OCI-LY1 (cell line): ENCODE data around the gene BPIFB6.

Experiments used
- H2AFZ ChIP-seq: fragments of 200-600 bp; sonication (generic), shearing (Covaris generic); 2 replicates; pipeline ENCODE4 v1.6.0; 2014; ENCODE audit warnings: antibody characterized with exemption, mild to moderate bottlenecking, low read length
- H3F3A ChIP-seq: fragments of 200-600 bp; sonication (generic), shearing (Covaris generic); 2 replicates; pipeline ENCODE4 v1.6.0; 2014; ENCODE audit warnings: mild to moderate bottlenecking, antibody characterized with exemption, low read length, moderate library complexity; ENCODE audit not compliant: insufficient read depth
- H3K27ac ChIP-seq: fragments of 200-600 bp; sonication (generic); 2 replicates; pipeline ENCODE4 v1.5.1; 2014; ENCODE audit warnings: low read length, mixed run types, mild to moderate bottlenecking, low read depth; ENCODE audit not compliant: poor library complexity, severe bottlenecking
- H3K27me3 ChIP-seq: fragments of 200-600 bp; sonication (generic); 2 replicates; pipeline ENCODE4 v1.6.0; 2014; ENCODE audit warnings: antibody characterized with exemption, mild to moderate bottlenecking, low read length, moderate library complexity; ENCODE audit not compliant: insufficient read depth
- H3K36me3 ChIP-seq: fragments of 200-600 bp; sonication (generic); 2 replicates; pipeline ENCODE4 v1.6.1; 2014; ENCODE audit warnings: mild to moderate bottlenecking, antibody characterized with exemption, low read length, moderate library complexity, mixed read lengths; ENCODE audit not compliant: insufficient read depth
- H3K4me1 ChIP-seq: fragments of 200-600 bp; sonication (generic); 2 replicates; pipeline ENCODE4 v1.5.1; 2014; ENCODE audit warnings: mild to moderate bottlenecking, low read length, moderate library complexity; ENCODE audit not compliant: insufficient read depth, severe bottlenecking
- H3K4me2 ChIP-seq: fragments of 200-600 bp; sonication (generic), shearing (Covaris generic); 2 replicates; pipeline ENCODE4 v1.6.1; 2014; ENCODE audit warnings: low read length
- H3K4me3 ChIP-seq: fragments of 200-600 bp; sonication (generic); 2 replicates; pipeline ENCODE4 v1.5.1; 2014; ENCODE audit warnings: low read length, low read depth, mild to moderate bottlenecking, mixed read lengths; ENCODE audit not compliant: poor library complexity, severe bottlenecking
- H3K79me2 ChIP-seq: fragments of 200-600 bp; shearing (Covaris generic); 2 replicates; pipeline ENCODE4 v1.6.1; 2016; ENCODE audit warnings: mixed run types, low read length, mixed read lengths; ENCODE audit not compliant: insufficient read depth
- H3K9ac ChIP-seq: fragments of 200-600 bp; sonication (generic), shearing (Covaris generic); 2 replicates; pipeline ENCODE4 v1.6.1; 2014; ENCODE audit warnings: mild to moderate bottlenecking, low read length, mixed read lengths
- H3K9me2 ChIP-seq: fragments of 200-600 bp; sonication (generic), shearing (Covaris generic); 2 replicates; pipeline ENCODE4 v1.6.1; 2014; ENCODE audit warnings: low read depth, mild to moderate bottlenecking, low read length, mixed read lengths
- H3K9me3 ChIP-seq: fragments of 200-600 bp; shearing (Covaris generic); 2 replicates; pipeline ENCODE4 v1.6.1; 2014; ENCODE audit warnings: low read length, mixed read lengths
- H4K20me1 ChIP-seq: fragments of 200-600 bp; sonication (generic), shearing (Covaris generic); 2 replicates; pipeline ENCODE4 v1.6.0; 2016; ENCODE audit warnings: mild to moderate bottlenecking, low read length; ENCODE audit not compliant: insufficient read depth
- EZH2 ChIP-seq: fragments of 200-600 bp; sonication (generic), shearing (Covaris generic); IDR thresholded peaks from 2 replicates; pipeline ENCODE4 v1.8.0; 2017; ENCODE audit warnings: borderline replicate concordance, mixed run types, mild to moderate bottlenecking, antibody characterized with exemption, low read length, moderate library complexity, mixed read lengths
- TF ChIP-seq, protein P1 (sequence below): fragments of 200-600 bp; sonication (generic), shearing (Covaris generic); IDR thresholded peaks from 2 replicates; pipeline ENCODE4 v1.5.1; 2017; ENCODE audit warnings: mild to moderate bottlenecking, antibody characterized with exemption, low read length, moderate library complexity, mixed read lengths

BPIFB6 gene

DNA sequence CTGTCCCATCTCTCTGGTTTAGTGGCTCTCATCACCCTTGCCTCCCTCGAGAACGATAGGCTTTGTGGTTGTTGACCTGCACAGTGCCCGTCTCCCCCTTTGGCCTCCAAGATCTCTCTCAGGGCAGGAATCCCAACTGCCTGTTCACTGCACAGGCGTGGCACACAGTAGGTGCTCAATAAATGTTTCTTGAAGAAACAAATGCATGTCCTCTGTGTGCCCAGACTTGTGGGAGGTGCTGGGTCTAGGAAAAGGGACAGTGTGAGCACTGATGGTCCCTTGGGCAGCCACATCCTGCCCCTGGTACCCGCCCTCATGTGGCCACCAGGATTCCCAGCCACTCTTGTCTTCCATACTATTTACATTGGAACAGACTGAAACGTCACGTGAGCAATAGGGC lies 2.6 kb upstream of the BPIFB6 start:
- H3K4me1 ChIP-seq: no peaks in the 10 kb centered on the region
- no peaks in the 10 kb centered on the region for H4K20me1 ChIP-seq
- no peak overlapping the region for H3K4me3 ChIP-seq
- no peak overlapping the region for H3K4me2 ChIP-seq
- H3K9me3 ChIP-seq: no peaks in the 10 kb centered on the region
- no peaks in the 10 kb centered on the region for H3K9me2 ChIP-seq
- H3F3A ChIP-seq: no peaks in the 10 kb centered on the region
- H3K79me2 ChIP-seq: no peaks in the 10 kb centered on the region
- TF ChIP-seq EZH2: no peak
- TF ChIP-seq, protein P1, sequence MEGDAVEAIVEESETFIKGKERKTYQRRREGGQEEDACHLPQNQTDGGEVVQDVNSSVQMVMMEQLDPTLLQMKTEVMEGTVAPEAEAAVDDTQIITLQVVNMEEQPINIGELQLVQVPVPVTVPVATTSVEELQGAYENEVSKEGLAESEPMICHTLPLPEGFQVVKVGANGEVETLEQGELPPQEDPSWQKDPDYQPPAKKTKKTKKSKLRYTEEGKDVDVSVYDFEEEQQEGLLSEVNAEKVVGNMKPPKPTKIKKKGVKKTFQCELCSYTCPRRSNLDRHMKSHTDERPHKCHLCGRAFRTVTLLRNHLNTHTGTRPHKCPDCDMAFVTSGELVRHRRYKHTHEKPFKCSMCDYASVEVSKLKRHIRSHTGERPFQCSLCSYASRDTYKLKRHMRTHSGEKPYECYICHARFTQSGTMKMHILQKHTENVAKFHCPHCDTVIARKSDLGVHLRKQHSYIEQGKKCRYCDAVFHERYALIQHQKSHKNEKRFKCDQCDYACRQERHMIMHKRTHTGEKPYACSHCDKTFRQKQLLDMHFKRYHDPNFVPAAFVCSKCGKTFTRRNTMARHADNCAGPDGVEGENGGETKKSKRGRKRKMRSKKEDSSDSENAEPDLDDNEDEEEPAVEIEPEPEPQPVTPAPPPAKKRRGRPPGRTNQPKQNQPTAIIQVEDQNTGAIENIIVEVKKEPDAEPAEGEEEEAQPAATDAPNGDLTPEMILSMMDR: no peak
- no peak overlapping the region for H3K27ac ChIP-seq
- H3K27me3 ChIP-seq: no peaks in the 10 kb centered on the region; the same call in 1 of the 2 replicates
- H3K9ac ChIP-seq: no peak overlapping the region
- H2AFZ ChIP-seq: no peak overlapping the region
- no peaks in the 10 kb centered on the region for H3K36me3 ChIP-seq

DNA sequence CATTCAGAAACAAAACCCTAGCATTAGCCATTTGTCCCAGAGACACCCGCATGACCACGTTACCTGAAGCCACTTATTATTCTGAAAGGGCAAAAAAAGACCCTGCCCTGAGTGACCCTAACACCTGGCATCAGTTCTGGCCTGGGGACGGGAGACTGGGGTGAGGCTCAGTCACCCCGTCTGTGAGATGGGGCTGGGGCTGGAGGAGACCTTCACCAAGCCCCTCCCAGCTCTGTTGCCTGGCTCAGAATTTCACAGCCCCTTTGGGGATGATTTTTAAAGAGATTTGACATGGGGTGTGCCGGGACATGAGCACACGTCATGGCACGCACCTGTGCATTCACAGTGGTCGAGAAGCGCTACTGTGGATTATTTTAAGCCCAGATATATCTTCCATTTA lies 1.4 kb upstream of the BPIFB6 start:
- TF ChIP-seq, protein P1: no peak
- no peak for TF ChIP-seq EZH2
- H3K9me3 ChIP-seq: no peaks in the 10 kb centered on the region
- no peaks in the 10 kb centered on the region; the same call in 1 of the 2 replicates for H3K27me3 ChIP-seq
- no peaks in the 10 kb centered on the region for H3K79me2 ChIP-seq
- H2AFZ ChIP-seq: no peak overlapping the region
- H4K20me1 ChIP-seq: no peaks in the 10 kb centered on the region
- H3K27ac ChIP-seq: no peak overlapping the region
- no peaks in the 10 kb centered on the region for H3F3A ChIP-seq
- H3K4me1 ChIP-seq: no peaks in the 10 kb centered on the region
- H3K9ac ChIP-seq: no peak overlapping the region
- H3K4me2 ChIP-seq: no peak overlapping the region
- no peak overlapping the region for H3K4me3 ChIP-seq
- no peaks in the 10 kb centered on the region for H3K36me3 ChIP-seq
- no peaks in the 10 kb centered on the region for H3K9me2 ChIP-seq

DNA sequence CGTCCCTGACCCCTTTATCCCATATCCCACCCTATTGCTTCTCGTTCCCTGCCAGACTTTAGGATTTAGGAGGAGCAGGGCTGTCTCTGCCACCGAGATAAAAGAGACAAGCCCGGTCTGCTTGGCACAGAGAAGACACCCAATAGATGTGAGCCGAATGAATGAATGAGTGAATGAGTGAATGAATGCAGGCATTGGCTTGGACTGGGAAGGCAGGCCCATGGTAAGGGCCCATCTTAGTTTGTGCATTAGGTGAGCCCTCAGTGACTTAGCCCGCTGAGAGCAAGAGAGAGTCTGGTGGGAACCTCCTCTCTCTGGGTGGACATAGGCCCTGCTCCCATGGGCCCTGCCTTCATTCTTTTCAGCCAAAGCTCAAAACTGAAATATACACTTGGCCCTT lies 879 bp upstream of the BPIFB6 start:
- Histone ChIP-seq H3K79me2 (no peaks in the 10 kb centered on the region), H3K4me1 (no peaks in the 10 kb centered on the region), H2AFZ (no peak overlapping the region), H3K9me3 (no peaks in the 10 kb centered on the region), H3K4me3 (no peak overlapping the region), H3K27ac (no peak overlapping the region), H3K9ac (no peak overlapping the region), H3K9me2 (no peaks in the 10 kb centered on the region), H3K36me3 (no peaks in the 10 kb centered on the region), H4K20me1 (no peaks in the 10 kb centered on the region), H3K4me2 (no peak overlapping the region), H3F3A (no peaks in the 10 kb centered on the region), H3K27me3 (no peaks in the 10 kb centered on the region; the same call in 1 of the 2 replicates)
- TF ChIP-seq, protein P1: no peak
- TF ChIP-seq EZH2: no peak
